ENCODE data around the gene CEP83.

DNA sequence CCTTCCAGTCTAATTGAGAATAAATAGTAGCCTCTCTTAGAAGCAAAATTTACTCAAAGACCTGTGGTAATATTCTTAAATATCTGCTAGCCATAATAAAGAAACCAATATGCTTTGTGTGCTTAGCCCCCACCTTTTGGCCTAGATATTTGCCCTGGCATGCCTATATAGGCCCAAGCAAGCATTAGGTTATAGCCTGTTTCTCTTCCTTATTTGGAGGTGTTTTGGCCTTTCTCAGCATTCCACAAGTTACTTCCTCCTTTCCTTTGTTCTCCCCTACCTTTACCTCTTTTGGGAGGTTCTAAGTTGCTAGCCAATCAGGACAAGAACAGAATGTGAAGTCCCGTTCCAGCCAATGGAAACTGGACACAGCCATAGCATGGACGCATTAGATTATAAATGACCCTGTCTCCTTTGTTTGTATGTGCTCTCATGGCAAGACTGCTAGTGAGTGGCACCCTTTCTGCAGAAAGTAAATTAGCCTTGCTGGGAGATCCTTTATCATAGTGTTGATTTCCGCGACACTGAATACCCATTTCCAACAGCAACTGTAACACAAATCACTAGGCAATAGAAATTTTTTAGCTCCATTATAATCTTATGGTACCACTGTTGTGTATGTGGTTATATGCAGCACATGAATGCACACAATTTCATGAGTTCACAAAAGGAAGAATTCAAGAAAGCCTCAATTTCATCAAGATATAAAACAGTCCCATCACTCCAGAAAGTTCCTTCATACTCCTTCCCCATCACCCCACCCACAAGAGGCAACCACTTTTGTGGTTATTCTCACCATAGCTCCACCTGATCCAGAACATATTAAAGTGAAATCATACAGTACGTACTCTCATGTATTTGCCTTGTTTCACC, 37.6 kb downstream of the CEP83 start:
- TF ChIP-seq, protein P1, sequence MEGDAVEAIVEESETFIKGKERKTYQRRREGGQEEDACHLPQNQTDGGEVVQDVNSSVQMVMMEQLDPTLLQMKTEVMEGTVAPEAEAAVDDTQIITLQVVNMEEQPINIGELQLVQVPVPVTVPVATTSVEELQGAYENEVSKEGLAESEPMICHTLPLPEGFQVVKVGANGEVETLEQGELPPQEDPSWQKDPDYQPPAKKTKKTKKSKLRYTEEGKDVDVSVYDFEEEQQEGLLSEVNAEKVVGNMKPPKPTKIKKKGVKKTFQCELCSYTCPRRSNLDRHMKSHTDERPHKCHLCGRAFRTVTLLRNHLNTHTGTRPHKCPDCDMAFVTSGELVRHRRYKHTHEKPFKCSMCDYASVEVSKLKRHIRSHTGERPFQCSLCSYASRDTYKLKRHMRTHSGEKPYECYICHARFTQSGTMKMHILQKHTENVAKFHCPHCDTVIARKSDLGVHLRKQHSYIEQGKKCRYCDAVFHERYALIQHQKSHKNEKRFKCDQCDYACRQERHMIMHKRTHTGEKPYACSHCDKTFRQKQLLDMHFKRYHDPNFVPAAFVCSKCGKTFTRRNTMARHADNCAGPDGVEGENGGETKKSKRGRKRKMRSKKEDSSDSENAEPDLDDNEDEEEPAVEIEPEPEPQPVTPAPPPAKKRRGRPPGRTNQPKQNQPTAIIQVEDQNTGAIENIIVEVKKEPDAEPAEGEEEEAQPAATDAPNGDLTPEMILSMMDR (IDR thresholded peaks at IDR 0.05 in 2 of 3, conservative IDR thresholded peaks at IDR 0.05 in 1 of 3; ENCODE audit: borderline replicate concordance in 1 of 3, insufficient read depth in 1 of 3, low read depth in 2 of 3, low read length in 2 of 3) = no peak
- TF ChIP-seq EZH2phosphoT487 (IDR thresholded peaks at IDR 0.05; ENCODE audit: borderline replicate concordance) (no peak), EZH2 (IDR thresholded peaks at IDR 0.05) (no peak), ZFX (IDR thresholded peaks at IDR 0.05) (no peak), JUND (IDR thresholded peaks at IDR 0.05) (no peak), SIN3A (IDR thresholded peaks at IDR 0.05; ENCODE audit: low read depth) (no peak)

All from HCT116 (cell line).